Measurements from ENCODE around the gene CAMKMT. TPM values are rescaled to one million over a fixed set of nuclear protein-coding genes. Genes with fewer than 3 reads are reported as not detected.

CAMKMT gene
- total RNA-seq, 1 donor from 2014 or later: 9.0 TPM

GRCh38 chr2:44740678-44741077 lies 378.9 kb downstream of the CAMKMT start:
- Histone ChIP-seq H3K36me3 (ENCODE audit: control insufficient read depth, insufficient read depth, low read length) (no peaks in the 10 kb centered on the region), H3K27me3 (ENCODE audit: control insufficient read depth, insufficient read depth, low read length) (no peaks in the 10 kb centered on the region), H3K4me3 (ENCODE audit: low read depth, low read length) (no peak overlapping the region)
- no peak for DNase-seq (ENCODE audit: low read depth)
- no peak for FAIRE-seq
- no peak for TF ChIP-seq CTCF (IDR thresholded peaks at IDR 0.05; ENCODE audit: insufficient read depth, low read length, severe bottlenecking)

- H3K27me3 ChIP-seq (ENCODE audit: control insufficient read depth, insufficient read depth, low read length): no peaks in the 10 kb centered on the region
- H3K36me3 ChIP-seq (ENCODE audit: control insufficient read depth, insufficient read depth, low read length): no peaks in the 10 kb centered on the region
- FAIRE-seq: no peak
- no peak for DNase-seq (ENCODE audit: low read depth)
- no peak for TF ChIP-seq CTCF (IDR thresholded peaks at IDR 0.05; ENCODE audit: insufficient read depth, low read length, severe bottlenecking)
- no peak overlapping the region for H3K4me3 ChIP-seq (ENCODE audit: low read depth, low read length)
Measured at GRCh38 chr2:44741507-44741906, 379.8 kb downstream of the CAMKMT start.

- no peak overlapping the region for H3K4me3 ChIP-seq (ENCODE audit: low read depth, low read length)
- no peak for TF ChIP-seq CTCF (IDR thresholded peaks at IDR 0.05; ENCODE audit: insufficient read depth, low read length, severe bottlenecking)
- no peaks in the 10 kb centered on the region for H3K27me3 ChIP-seq (ENCODE audit: control insufficient read depth, insufficient read depth, low read length)
- no peaks in the 10 kb centered on the region for H3K36me3 ChIP-seq (ENCODE audit: control insufficient read depth, insufficient read depth, low read length)
- FAIRE-seq (no peak), DNase-seq (ENCODE audit: low read depth) (no peak)
Measured at GRCh38 chr2:44742057-44742456, 380.3 kb downstream of the CAMKMT start.

- no peaks in the 10 kb centered on the region for H3K36me3 ChIP-seq (ENCODE audit: control insufficient read depth, insufficient read depth, low read length)
- TF ChIP-seq CTCF (IDR thresholded peaks at IDR 0.05; ENCODE audit: insufficient read depth, low read length, severe bottlenecking): no peak
- no peak overlapping the region for H3K4me3 ChIP-seq (ENCODE audit: low read depth, low read length)
- no peak for DNase-seq (ENCODE audit: low read depth)
- FAIRE-seq: no peak
- no peaks in the 10 kb centered on the region for H3K27me3 ChIP-seq (ENCODE audit: control insufficient read depth, insufficient read depth, low read length)
Measured at GRCh38 chr2:44743473-44743872, 381.7 kb downstream of the CAMKMT start.

GRCh38 chr2:44744961-44745892 lies 383.5 kb downstream of the CAMKMT start:
- no peak for TF ChIP-seq CTCF (IDR thresholded peaks at IDR 0.05; ENCODE audit: insufficient read depth, low read length, severe bottlenecking)
- Histone ChIP-seq H3K4me3 (ENCODE audit: low read depth, low read length) (no peak overlapping the region), H3K27me3 (ENCODE audit: control insufficient read depth, insufficient read depth, low read length) (no peaks in the 10 kb centered on the region), H3K36me3 (ENCODE audit: control insufficient read depth, insufficient read depth, low read length) (no peaks in the 10 kb centered on the region)
- DNase-seq (ENCODE audit: low read depth) (no peak), FAIRE-seq (no peak)
